Liver (tissue), 9 donors: ENCODE data around the gene AHRR. TPM values are rescaled to one million over a fixed set of nuclear protein-coding genes. Genes with fewer than 3 reads are reported as not detected.

Experiments
- DNase-seq: peaks from one replicate; pipeline ENCODE4 v3.0.0-alpha.2; 2017; ENCODE audit warnings: low spot score
- H3K27ac ChIP-seq, 2 donors: one replicate each; pipeline ENCODE4 v1.7.0; 2013; ENCODE audit warnings: inconsistent platforms in 2 of 2, low read length in 2 of 2, control low read depth in 1 of 2, low read depth in 1 of 2, mild to moderate bottlenecking in 1 of 2
- H3K27me3 ChIP-seq, 4 donors: one replicate each; pipeline versions ENCODE4 v1.6.1 to v1.7.0; 2013; ENCODE audit warnings: low read length in 3 of 4, inconsistent platforms in 1 of 4, mild to moderate bottlenecking in 1 of 4, moderate library complexity in 1 of 4; ENCODE audit not compliant: control insufficient read depth in 4 of 4, insufficient read depth in 4 of 4
- H3K36me3 ChIP-seq, 4 donors: one replicate each; pipeline versions ENCODE4 v1.6.1 to v1.7.0; 2013; ENCODE audit warnings: low read length in 3 of 4, mild to moderate bottlenecking in 3 of 4, low read depth in 1 of 4, moderate library complexity in 1 of 4; ENCODE audit not compliant: control insufficient read depth in 4 of 4, insufficient read depth in 3 of 4
- H3K4me1 ChIP-seq, 4 donors: one replicate each; pipeline versions ENCODE4 v1.6.1 to v1.7.0; 2013; ENCODE audit warnings: low read length in 3 of 4, mild to moderate bottlenecking in 3 of 4, moderate library complexity in 1 of 4; ENCODE audit not compliant: control insufficient read depth in 4 of 4, insufficient read depth in 4 of 4
- H3K4me3 ChIP-seq, 3 donors: one replicate each; pipeline versions ENCODE4 v1.6.1 to v1.7.0; 2013; ENCODE audit warnings: low read length in 3 of 3, control low read depth in 1 of 3, low read depth in 1 of 3, mild to moderate bottlenecking in 1 of 3
- H3K9ac ChIP-seq, 2 donors: one replicate each; pipeline ENCODE4 v1.7.0; 2013; ENCODE audit warnings: low read length in 2 of 2, mild to moderate bottlenecking in 2 of 2, moderate library complexity in 2 of 2, control low read depth in 1 of 2, low read depth in 1 of 2
- H3K9me3 ChIP-seq, 4 donors: one replicate each; pipeline versions ENCODE4 v1.6.1 to v1.7.0; 2013; ENCODE audit warnings: low read length in 3 of 4; ENCODE audit not compliant: control insufficient read depth in 4 of 4
- ATF3 ChIP-seq: IDR thresholded peaks from 2 replicates; pipeline ENCODE4 v1.6.1; 2016; ENCODE audit warnings: antibody characterized with exemption
- CTCF ChIP-seq: fragments of 150-350 bp; IDR thresholded peaks from 2 replicates; pipeline ENCODE4 v1.5.1; 2017; ENCODE audit warnings: improper control_type of control experiment, low read depth, low read length; ENCODE audit not compliant: missing input control
- GABPA ChIP-seq, 2 donors: IDR thresholded peaks in 1 of 2; conservative IDR thresholded peaks in 1 of 2; 2 replicates each; pipeline ENCODE4 v1.6.1; 2016; ENCODE audit warnings: antibody characterized with exemption in 2 of 2, mild to moderate bottlenecking in 1 of 2, moderate library complexity in 1 of 2
- HNF4G ChIP-seq: IDR thresholded peaks from 2 replicates; pipeline ENCODE4 v1.6.1; 2016; ENCODE audit warnings: antibody characterized with exemption
- JUND ChIP-seq, 2 donors: IDR thresholded peaks; 2 replicates each; pipeline ENCODE4 v1.6.1; 2016; ENCODE audit warnings: antibody characterized with exemption in 2 of 2
- MAX ChIP-seq: IDR thresholded peaks from 2 replicates; pipeline ENCODE4 v1.6.1; 2016; ENCODE audit warnings: antibody characterized with exemption
- NR2F2 ChIP-seq: IDR thresholded peaks from 2 replicates; pipeline ENCODE4 v1.6.1; 2016; ENCODE audit warnings: antibody characterized with exemption
- RAD21 ChIP-seq, 2 donors: IDR thresholded peaks; 2 replicates each; pipeline ENCODE4 v1.6.1; 2016; ENCODE audit warnings: antibody characterized with exemption in 2 of 2, mild to moderate bottlenecking in 2 of 2
- REST ChIP-seq: IDR thresholded peaks from 2 replicates; pipeline ENCODE4 v1.6.1; 2016; ENCODE audit warnings: antibody characterized with exemption, mild to moderate bottlenecking
- RXRA ChIP-seq, 2 donors: IDR thresholded peaks; 2 replicates each; pipeline ENCODE4 v1.6.1; 2017 to 2018; ENCODE audit warnings: antibody characterized with exemption in 2 of 2, mild to moderate bottlenecking in 1 of 2
- SP1 ChIP-seq: IDR thresholded peaks from 2 replicates; pipeline ENCODE4 v1.6.1; 2018; ENCODE audit warnings: antibody characterized with exemption, mild to moderate bottlenecking
- TAF1 ChIP-seq: conservative IDR thresholded peaks from 2 replicates; pipeline ENCODE4 v1.6.1; 2016; ENCODE audit warnings: antibody characterized with exemption, mild to moderate bottlenecking
- ZBTB33 ChIP-seq: IDR thresholded peaks from 2 replicates; pipeline ENCODE4 v1.6.1; 2016; ENCODE audit warnings: antibody characterized with exemption
- WGBS: extraction: QIAGEN DNeasy Blood & Tissue Kit; methylation state at CpG from one replicate; pipeline ENCODE4 v1.1.7; 2013; 5-methylcytosine and 5-hydroxymethylcytosine counted together
- polyA plus RNA-seq, 2 donors: library from polyadenylated mRNA; stranded (reverse) in 1 of 2; unstranded in 1 of 2; fragments of 200-250 nt in 1 of 2; fragments of >200 nt in 1 of 2; fragmentation: Nextera tagmentation in 1 of 2; extraction: Ambion mirVana in 1 of 2; gene quantifications; one replicate each; pipeline versions ENCODE4 v1.2.1 to v1.2.3, GENCODE V29; 2013 to 2015
- total RNA-seq, 2 donors: library from RNA; depleted of rRNA; stranded (reverse); fragments of >200 nt; gene quantifications; one replicate each; pipeline ENCODE4 v1.2.3, GENCODE V29; 2014
- donor health status: healthy.
- donor health status: healthy.
- donor health status: healthy.
- donor health status: healthy.
- donor health status: healthy.

The AHRR gene
- total and polyA plus RNA-seq, 4 donors = 0.15 to 0.47 (median 0.24) TPM

- no peaks in the 10 kb centered on the region for H3K9me3 ChIP-seq
- TF ChIP-seq JUND (IDR thresholded peaks at IDR 0.05) (no peak), NR2F2 (no peak), HNF4G (no peak), ATF3 (no peak), RXRA (IDR thresholded peaks at IDR 0.05) (no peak), TAF1 (no peak), GABPA (IDR thresholded peaks at IDR 0.05 in 1 of 2, conservative IDR thresholded peaks at IDR 0.05 in 1 of 2) (no peak), MAX (no peak), RAD21 (IDR thresholded peaks at IDR 0.05) (no peak), CTCF (no peak), ZBTB33 (no peak), REST (no peak), SP1 (no peak)
- H3K4me1 ChIP-seq = peaks cover 0 to 7% (median 0%) of the 10 kb centered on the region in 4 donors
- H3K27me3 ChIP-seq = no peaks in the 10 kb centered on the region
- 94% methylated on average over 27 of the region's 27 CpGs for WGBS
- no peak overlapping the region for H3K4me3 ChIP-seq
- H3K9ac ChIP-seq = no peak overlapping the region
- no peak for DNase-seq
- no peak overlapping the region for H3K27ac ChIP-seq
- H3K36me3 ChIP-seq = no peaks in the 10 kb centered on the region
Observed at GRCh38 chr5:342501-343460, 21.3 kb downstream of the AHRR start.
